K562 (cell line): Measurements from ENCODE around the gene CUX1. TPM values are rescaled to one million over a fixed set of nuclear protein-coding genes. Genes with fewer than 3 reads are reported as not detected.

ENCODE experiments used
- CBX2 ChIP-seq: fragments of 200-600 bp; sonication (generic); IDR thresholded peaks from one replicate; pipeline ENCODE4 v1.6.1; 2012; ENCODE audit warnings: mild to moderate bottlenecking, low read length, inconsistent platforms; ENCODE audit not compliant: insufficient read depth, poor library complexity, severe bottlenecking
- CREB3 ChIP-seq: fragments of 450-650 bp; conservative IDR thresholded peaks from 2 replicates; pipeline ENCODE4 v1.6.1; 2016; ENCODE audit warnings: missing genetic modification characterization, low read depth, mild to moderate bottlenecking, missing compliant biosample characterization, moderate library complexity
- FOXJ2 ChIP-seq: fragments of 200-800 bp; sonication (Bioruptor generic); IDR thresholded peaks from 2 replicates; pipeline ENCODE4 v1.6.1; 2016; ENCODE audit warnings: missing genetic modification characterization, missing compliant biosample characterization
- MAFG ChIP-seq: fragments of 450-650 bp; conservative IDR thresholded peaks from 2 replicates; pipeline ENCODE4 v1.6.1; 2016; ENCODE audit warnings: missing genetic modification characterization, missing compliant biosample characterization
- MCM3 ChIP-seq: fragments of 450-650 bp; IDR thresholded peaks from 2 replicates; pipeline ENCODE4 v1.6.1; 2016
- MECOM ChIP-seq: fragments of 250-450 bp; sonication (Bioruptor Pico); IDR thresholded peaks from 2 replicates; pipeline ENCODE4 v1.8.0; 2022; ENCODE audit warnings: inconsistent platforms
- NCOA4 ChIP-seq: fragments of 450-650 bp; IDR thresholded peaks from 2 replicates; pipeline ENCODE4 v1.6.1; 2018; ENCODE audit warnings: mild to moderate bottlenecking; ENCODE audit not compliant: partially characterized antibody
- PTBP1 ChIP-seq: fragments of 200-400 bp; formaldehyde crosslinking; IDR thresholded peaks from 2 replicates; pipeline ENCODE4 v1.6.1; 2017; ENCODE audit warnings: low read depth, low read length
- SAFB ChIP-seq: fragments of 200-400 bp; formaldehyde crosslinking; IDR thresholded peaks from 2 replicates; pipeline ENCODE4 v1.6.1; 2017; ENCODE audit warnings: low read depth, low read length, borderline replicate concordance
- TCF3 ChIP-seq: sonication (generic); formaldehyde crosslinking; IDR thresholded peaks from 2 replicates; pipeline ENCODE4 v1.4.0; 2020; ENCODE audit warnings: mild to moderate bottlenecking, missing genetic modification reagents
- THAP7 ChIP-seq: fragments of 250-450 bp; sonication (Bioruptor Pico); IDR thresholded peaks from 2 replicates; pipeline ENCODE4 v1.5.0; 2021
- TRIM28 ChIP-seq: fragments of 450-650 bp; IDR thresholded peaks from 2 replicates; pipeline ENCODE4 v1.6.1; 2017
- XRCC3 ChIP-seq: fragments of 450-650 bp; IDR thresholded peaks from 2 replicates; pipeline ENCODE4 v1.6.1; 2017; ENCODE audit warnings: mild to moderate bottlenecking, moderate library complexity
- ZBED1 ChIP-seq: IDR thresholded peaks from 2 replicates; pipeline ENCODE4 v1.6.1; 2014
- ZNF75A ChIP-seq: fragments of 450-650 bp; formaldehyde crosslinking; IDR thresholded peaks from 2 replicates; pipeline ENCODE4 v1.4.0; 2020; ENCODE audit warnings: mild to moderate bottlenecking
- ZNF766 ChIP-seq: fragments of 200-800 bp; sonication (Bioruptor generic); conservative IDR thresholded peaks from 2 replicates; pipeline ENCODE4 v1.6.1; 2016; ENCODE audit warnings: missing genetic modification characterization, missing compliant biosample characterization
- polyA plus RNA-seq, 8 experiments: library from polyadenylated mRNA; depleted of rRNA in 4 of 8; stranded (reverse) in 5 of 8; unstranded in 3 of 8; fragments of >200 nt; fragmentation: Nextera tagmentation in 2 of 8; fragmentation: Illumina TruSeq in 1 of 8; extraction: Ambion mirVana in 2 of 8; extraction: Trizol in 1 of 8; gene quantifications; 2 replicates each; pipeline versions ENCODE4 v1.2.1 to v1.2.3, GENCODE V29; 2011 to 2014; ENCODE audit warnings: inconsistent platforms in 1 of 8, missing spikeins in 1 of 8
- total RNA-seq, 7 experiments: library from RNA; depleted of rRNA in 6 of 7; stranded (reverse); fragments of >200 nt in 6 of 7; fragmentation: Illumina TruSeq in 2 of 7; extraction: Trizol in 2 of 7; gene quantifications; 2 replicates each; pipeline versions ENCODE4 v1.2.1 to v1.2.3, GENCODE V29; 2011 to 2021; ENCODE audit warnings: low replicate concordance in 1 of 7
- TF ChIP-seq, protein P1 (sequence below): fragments of 200-800 bp; sonication (Bioruptor generic); IDR thresholded peaks from 2 replicates; pipeline ENCODE4 v1.6.1; 2017; ENCODE audit warnings: missing genetic modification characterization, missing compliant biosample characterization
- TF ChIP-seq, protein P2 (sequence below): fragments of 450-650 bp; IDR thresholded peaks from 2 replicates; pipeline ENCODE4 v1.6.1; 2017; ENCODE audit warnings: antibody characterized with exemption, mild to moderate bottlenecking
- TF ChIP-seq, protein P3 (sequence below): fragments of 250-450 bp; sonication (Bioruptor Pico); IDR thresholded peaks from 2 replicates; pipeline ENCODE4 v1.5.1; 2021; ENCODE audit warnings: mild to moderate bottlenecking

Gene CUX1
- total and polyA plus RNA-seq, 9 of the 15 experiments (the other 6 are each of a cell fraction or from before 2014, with no cell fraction given), result 3.6 to 55.3 (median 25.2) TPM

DNA sequence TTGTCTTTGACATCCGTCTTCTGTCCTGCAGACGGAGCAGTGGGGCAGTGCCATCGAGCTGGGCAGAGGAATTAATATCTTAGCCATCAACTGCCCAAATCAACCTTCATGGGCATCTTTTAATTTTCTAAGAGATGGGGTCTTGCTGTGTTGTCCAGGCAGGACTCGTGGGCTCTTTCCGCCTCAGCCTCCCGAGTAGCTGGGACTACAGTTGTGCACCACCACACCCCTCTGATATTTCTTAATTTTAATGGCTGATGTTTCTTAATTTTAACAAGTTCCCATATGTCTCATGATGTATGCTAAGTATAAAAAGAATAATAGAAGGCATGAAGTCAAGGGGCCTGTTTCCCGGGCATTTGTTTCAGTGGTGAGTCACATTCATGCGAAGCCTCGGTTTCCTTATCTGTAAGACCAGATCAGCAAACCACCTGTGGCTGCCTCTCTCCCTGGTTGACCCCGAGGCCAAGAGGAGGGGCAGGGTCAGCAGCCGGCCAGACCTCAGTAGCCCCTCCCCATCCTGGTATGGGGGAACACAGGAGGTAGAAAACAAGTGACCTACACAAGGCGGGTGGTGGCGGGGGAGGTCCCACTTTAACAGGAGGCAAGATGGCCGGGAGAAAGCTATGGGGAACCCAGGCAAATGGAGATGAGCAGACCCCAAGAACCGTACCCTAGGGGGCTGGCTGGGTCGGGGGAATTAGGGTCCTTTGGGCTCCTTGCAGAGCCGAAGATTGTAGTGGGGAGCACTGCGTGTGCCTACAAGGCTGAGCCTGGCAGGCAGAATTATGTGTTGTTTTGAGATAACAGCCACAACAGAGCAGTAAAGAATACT, 85.5 kb downstream of the CUX1 start (continued):
- TF ChIP-seq TCF3 (CRISPR knock-in tag) (peak; percentile 83), CBX2 (no peak), TRIM28 (peak; percentile 37; the same call in 1 of the 2 replicates), MCM3 (no peak), MECOM (CRISPR knock-in tag) (no peak), SAFB (no peak), THAP7 (CRISPR knock-in tag) (no peak), ZNF75A (CRISPR knock-in tag) (no peak), MAFG (tag) (no peak), NCOA4 (no peak), PTBP1 (0 out of 2 replicates have a peak, but pooled peaks have one; percentile 45), ZBED1 (0 out of 2 replicates have a peak, but pooled peaks have one; percentile 31), FOXJ2 (tag) (no peak), XRCC3 (no peak), CREB3 (tag) (no peak; the same call in 1 of the 2 replicates), ZNF766 (CRISPR knock-in tag) (peak; percentile 77)
- TF ChIP-seq, protein P1, sequence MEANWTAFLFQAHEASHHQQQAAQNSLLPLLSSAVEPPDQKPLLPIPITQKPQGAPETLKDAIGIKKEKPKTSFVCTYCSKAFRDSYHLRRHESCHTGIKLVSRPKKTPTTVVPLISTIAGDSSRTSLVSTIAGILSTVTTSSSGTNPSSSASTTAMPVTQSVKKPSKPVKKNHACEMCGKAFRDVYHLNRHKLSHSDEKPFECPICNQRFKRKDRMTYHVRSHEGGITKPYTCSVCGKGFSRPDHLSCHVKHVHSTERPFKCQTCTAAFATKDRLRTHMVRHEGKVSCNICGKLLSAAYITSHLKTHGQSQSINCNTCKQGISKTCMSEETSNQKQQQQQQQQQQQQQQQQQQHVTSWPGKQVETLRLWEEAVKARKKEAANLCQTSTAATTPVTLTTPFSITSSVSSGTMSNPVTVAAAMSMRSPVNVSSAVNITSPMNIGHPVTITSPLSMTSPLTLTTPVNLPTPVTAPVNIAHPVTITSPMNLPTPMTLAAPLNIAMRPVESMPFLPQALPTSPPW (CRISPR knock-in tag), result peak; percentile 95
- TF ChIP-seq, protein P2, sequence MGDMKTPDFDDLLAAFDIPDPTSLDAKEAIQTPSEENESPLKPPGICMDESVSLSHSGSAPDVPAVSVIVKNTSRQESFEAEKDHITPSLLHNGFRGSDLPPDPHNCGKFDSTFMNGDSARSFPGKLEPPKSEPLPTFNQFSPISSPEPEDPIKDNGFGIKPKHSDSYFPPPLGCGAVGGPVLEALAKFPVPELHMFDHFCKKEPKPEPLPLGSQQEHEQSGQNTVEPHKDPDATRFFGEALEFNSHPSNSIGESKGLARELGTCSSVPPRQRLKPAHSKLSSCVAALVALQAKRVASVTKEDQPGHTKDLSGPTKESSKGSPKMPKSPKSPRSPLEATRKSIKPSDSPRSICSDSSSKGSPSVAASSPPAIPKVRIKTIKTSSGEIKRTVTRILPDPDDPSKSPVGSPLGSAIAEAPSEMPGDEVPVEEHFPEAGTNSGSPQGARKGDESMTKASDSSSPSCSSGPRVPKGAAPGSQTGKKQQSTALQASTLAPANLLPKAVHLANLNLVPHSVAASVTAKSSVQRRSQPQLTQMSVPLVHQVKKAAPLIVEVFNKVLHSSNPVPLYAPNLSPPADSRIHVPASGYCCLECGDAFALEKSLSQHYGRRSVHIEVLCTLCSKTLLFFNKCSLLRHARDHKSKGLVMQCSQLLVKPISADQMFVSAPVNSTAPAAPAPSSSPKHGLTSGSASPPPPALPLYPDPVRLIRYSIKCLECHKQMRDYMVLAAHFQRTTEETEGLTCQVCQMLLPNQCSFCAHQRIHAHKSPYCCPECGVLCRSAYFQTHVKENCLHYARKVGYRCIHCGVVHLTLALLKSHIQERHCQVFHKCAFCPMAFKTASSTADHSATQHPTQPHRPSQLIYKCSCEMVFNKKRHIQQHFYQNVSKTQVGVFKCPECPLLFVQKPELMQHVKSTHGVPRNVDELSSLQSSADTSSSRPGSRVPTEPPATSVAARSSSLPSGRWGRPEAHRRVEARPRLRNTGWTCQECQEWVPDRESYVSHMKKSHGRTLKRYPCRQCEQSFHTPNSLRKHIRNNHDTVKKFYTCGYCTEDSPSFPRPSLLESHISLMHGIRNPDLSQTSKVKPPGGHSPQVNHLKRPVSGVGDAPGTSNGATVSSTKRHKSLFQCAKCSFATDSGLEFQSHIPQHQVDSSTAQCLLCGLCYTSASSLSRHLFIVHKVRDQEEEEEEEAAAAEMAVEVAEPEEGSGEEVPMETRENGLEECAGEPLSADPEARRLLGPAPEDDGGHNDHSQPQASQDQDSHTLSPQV, result peak; percentile 51
- TF ChIP-seq, protein P3, sequence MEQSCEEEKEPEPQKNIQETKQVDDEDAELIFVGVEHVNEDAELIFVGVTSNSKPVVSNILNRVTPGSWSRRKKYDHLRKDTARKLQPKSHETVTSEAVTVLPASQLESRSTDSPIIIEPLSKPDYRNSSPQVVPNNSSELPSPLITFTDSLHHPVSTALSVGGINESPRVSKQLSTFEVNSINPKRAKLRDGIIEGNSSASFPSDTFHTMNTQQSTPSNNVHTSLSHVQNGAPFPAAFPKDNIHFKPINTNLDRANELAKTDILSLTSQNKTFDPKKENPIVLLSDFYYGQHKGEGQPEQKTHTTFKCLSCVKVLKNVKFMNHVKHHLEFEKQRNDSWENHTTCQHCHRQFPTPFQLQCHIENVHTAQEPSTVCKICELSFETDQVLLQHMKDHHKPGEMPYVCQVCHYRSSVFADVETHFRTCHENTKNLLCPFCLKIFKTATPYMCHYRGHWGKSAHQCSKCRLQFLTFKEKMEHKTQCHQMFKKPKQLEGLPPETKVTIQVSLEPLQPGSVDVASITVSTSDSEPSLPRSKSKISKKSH (CRISPR knock-in tag), result no peak
